Stimulated activated CD8-positive, alpha-beta memory T cell treated with anti-CD3 and anti-CD28 coated beads, Interleukin-15, amount 100 ng/mL, for 1 hour (primary cell): ENCODE results near the gene MOB2.

Source experiments
- DNase-seq: peaks from one replicate; pipeline ENCODE4 v3.0.0-alpha.2; 2020; ENCODE audit warnings: low read depth

MOB2 gene

DNA sequence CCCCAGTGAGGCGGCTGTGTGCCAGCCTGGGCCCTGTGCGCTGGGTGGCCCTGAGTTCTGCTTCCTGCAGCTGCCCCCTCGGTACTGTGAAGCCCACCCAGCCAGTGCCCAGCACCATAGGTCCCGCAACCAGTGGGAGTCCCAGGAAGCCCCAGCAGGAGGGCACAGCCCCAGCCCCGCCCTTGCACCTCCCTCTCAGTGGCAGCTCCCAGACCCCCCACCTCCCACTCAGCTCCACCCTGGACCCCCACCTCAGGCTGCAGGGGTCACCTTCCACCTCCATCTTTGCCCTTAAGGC lies 30.9 kb downstream of the MOB2 start:
- DNase-seq: no peak

DNA sequence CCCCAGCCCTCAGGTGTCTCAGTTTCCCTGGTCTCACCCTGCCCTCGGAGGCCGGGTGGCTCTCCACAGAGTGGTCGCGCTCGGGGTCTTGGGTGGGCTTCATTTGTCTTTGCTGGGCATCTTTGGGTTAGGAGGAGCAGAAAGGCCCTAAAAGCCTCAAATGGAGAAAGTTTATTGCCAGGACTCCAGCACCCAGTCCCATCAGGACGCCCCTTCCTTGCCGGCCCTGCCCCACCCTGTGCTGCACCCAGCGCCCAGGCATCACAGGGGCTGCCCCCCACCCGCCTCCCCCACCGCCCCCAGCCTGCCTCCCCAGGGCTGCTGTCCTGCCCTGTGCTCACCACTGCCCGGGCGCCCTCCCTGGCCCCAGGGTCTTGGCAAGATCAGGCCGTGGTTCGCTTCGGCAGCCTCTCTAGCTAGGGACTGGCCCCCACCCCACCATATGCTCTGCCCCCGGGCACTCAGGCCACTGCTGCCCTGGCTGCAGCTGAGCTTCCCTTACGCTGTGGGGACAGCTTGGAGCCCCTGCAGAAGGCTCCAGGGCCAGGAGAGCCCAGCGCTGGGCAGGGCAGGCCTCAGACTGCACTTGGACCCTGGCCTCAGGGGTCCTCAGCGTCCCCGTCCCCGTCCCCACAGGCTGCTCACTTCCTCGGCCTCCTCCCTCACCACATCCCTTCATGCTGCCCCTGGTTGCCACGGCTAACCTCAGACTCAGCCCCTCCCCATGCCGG lies 31.4 kb downstream of the MOB2 start:
- no peak for DNase-seq

DNA sequence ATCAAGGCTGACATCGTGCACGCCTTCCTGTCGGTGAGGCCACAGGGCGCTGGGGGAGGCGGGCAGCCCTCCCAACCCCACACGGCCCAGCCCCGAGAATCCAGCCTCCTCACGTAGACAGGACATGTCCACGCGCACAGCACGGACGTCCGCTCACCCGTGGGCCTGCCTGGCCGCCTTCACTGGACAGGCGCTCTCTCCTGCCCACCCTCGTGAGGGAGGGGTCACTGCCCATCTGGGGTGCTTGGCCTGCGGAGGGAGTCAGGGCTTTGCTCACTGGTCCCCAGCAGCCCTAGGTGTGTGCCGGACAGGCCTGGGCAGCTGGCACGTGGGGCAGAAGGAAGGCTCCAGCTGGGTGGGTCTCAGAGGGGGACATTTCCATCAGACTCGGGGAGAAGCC lies 32.0 kb downstream of the MOB2 start:
- no peak for DNase-seq

DNA sequence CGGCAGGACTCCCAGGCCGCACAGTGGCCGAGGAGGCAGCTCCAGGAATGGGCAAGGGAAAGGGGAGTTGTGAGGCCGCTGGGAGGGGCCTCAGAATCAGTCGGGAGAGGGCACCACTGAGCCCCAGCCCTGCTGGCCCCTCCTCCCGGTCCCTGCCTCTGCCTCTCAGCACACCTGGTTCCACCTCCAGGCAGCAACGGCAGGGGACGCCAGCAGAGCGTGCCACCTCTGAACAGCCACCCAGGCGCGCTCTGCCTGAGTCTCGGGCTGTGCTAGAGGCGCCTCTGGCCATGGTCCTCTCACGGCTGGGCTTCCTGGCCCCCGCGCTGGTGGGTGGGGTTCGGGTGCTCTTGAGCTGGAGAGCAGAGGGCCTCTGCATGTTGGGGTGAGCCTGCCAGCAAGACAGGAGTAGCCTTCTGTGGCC lies 33.0 kb downstream of the MOB2 start:
- no peak for DNase-seq

DNA sequence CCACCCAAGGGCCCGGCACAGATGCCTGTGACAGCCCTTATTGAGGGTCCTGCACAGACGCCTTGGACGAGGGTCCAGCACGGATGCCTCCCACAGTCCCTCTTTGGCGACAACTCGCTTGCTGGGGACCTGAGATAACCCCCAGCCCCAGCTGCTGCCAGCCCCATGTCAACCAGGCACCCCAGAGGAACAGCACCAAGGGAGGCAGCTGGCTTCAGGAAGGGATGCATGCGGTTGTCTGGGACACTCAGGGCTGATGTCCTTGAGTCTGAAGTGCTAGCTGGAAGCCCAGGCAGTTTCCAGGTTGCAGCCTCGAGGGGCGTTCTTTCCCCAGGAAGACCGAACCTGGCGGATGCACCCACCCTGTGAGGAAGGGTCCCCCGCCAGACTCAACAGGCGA lies 33.8 kb downstream of the MOB2 start:
- DNase-seq: no peak

DNA sequence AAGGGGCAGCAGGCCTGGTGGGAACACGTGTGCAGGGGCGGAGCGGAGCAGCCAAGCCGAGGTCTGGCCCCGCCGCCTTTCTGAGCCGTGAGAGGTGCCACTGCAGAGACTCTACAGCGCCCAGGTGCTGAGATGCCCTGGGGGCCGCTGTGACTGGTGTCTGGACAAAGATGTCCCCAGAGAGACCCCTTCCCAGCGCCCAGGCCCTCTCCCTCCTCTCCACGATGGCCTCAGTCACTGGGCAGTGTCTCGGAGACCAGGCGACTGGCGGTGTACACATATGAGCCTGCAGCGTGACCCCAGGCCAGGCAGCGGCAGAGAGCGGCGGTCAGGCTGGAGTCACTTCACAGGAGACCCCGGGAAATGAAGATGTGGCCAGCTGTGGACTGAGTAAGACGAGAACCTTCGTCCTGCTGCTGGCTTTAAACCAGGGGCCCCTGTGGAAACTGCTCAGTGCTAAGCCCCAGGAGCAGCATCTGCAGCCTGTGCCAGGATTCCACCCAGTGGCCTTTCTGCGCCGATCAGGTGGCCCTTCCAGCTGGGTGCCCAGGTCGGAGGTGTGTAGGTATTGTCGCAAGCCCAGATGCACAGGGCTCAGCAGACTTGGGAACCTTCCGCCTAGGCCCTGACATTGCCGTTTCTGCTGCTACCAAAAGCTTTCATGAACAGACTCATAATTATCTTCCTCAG lies 34.7 kb downstream of the MOB2 start:
- DNase-seq: no peak

DNA sequence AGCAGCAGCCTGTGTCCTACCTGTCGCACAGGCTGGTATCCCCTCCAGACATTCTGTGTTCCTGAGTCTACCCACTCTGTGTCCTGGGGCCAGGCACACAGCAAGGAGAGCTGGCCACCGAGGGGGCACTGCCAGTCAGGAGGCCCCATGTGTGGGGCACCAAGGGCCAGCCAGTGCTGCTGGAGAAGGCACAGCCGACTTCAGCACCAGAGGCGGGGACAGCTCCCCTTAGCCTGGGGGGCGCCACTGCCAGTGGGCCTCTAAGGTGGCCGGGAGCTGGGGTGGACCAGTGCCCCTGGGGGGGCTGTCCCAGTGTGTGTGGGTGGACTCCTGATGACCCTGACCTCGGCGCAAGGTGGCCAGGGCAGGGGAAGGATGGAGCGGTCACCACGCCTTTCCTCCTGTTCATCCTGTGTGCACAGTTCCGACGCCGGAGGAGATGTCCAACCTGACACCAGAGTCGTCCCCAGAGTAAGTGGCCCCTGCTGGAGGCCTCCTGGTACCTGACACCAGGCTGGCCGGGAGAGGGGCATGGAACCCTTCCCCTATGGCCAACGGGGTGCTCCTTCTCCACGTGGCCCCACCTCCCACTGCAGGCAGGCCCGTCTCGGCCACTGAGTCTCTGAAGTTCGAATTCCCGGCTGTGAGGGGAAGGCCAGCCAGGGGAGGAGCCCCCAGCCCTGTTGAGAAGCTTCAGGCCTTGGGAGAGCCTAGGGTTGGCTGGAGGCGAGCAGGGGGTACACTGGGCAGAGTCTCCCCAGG lies 35.4 kb downstream of the MOB2 start:
- no peak for DNase-seq

DNA sequence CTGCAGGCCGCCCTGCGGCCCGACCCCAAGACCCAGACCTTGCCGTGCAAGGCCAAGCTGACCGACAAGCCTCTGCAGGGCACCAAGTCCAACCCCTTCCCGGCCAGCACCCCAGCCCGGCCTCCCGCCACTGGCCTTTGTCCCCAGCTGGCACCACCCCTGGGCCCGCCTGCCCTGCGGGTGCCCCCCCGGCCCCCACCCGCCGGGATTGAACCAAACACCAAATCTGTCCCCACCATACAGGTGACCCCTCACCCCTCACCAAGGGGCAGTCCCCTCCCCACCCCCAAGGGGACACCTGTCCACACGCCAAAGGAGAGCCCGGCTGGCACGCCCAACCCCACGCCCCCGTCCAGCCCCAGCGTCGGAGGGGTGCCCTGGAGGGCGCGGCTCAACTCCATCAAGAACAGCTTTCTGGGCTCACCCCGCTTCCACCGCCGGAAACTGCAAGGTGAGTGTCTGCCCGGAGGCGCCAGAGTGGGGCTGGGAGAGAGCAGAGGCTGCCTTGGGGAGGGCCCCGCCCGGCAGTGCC lies 36.2 kb downstream of the MOB2 start:
- no peak for DNase-seq

DNA sequence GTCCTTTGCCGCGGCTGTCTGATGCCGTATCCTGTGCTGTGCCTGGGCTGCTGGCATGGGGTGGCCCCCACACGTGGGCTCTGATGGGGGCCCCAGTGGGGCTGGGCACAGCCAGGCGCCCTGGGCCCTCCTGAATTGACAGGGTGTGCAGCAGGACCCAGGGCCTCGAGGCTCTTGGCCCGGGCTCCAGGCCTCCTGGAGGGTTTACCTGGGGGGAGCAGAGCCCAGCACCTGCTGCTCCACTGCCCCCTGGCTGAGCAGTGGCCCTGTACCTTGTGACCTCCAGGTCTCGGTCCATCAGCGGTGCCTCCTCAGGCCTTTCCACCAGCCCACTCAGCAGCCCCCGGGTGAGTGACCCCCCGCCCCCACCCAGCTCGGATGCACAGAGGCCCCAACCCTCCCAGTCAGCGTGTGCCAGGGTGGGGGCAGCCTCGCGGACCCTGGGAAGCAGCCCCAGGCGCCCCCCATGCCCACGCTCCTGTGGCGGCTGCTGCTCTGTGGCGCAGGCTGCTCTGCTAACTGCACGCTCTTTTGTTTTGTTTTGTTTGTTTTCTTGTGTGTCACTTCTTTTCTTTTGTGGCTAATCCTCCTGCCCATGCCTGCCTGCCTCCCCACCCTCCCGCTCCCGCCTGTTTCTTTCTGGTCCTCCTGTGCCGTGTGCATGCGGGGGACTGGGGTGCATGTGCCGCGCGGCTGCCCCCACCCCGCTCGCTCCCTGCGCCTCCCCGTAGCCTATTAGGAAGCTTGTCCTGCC lies 36.9 kb downstream of the MOB2 start:
- no peak for DNase-seq

DNA sequence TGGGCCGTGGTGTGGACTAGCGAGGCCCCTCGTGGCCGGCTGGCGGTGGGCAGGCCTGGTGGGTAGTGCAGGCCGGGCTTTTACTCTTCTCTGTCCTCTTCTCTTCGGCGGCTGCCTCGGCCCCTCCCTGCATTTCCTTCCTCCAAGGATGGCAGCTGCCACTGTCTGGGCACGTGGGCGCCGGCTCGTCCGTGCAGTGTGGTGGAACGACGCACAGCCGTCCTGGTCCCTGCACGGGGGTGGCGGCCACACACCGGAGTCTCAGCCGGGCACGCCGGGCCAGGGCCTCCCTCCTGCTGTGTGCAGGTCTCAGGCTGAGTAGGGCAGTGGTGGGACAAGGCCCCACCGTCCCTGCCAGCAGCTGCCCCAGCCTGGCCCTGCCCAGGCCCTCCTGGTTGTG lies 37.7 kb downstream of the MOB2 start:
- DNase-seq: no peak

DNA sequence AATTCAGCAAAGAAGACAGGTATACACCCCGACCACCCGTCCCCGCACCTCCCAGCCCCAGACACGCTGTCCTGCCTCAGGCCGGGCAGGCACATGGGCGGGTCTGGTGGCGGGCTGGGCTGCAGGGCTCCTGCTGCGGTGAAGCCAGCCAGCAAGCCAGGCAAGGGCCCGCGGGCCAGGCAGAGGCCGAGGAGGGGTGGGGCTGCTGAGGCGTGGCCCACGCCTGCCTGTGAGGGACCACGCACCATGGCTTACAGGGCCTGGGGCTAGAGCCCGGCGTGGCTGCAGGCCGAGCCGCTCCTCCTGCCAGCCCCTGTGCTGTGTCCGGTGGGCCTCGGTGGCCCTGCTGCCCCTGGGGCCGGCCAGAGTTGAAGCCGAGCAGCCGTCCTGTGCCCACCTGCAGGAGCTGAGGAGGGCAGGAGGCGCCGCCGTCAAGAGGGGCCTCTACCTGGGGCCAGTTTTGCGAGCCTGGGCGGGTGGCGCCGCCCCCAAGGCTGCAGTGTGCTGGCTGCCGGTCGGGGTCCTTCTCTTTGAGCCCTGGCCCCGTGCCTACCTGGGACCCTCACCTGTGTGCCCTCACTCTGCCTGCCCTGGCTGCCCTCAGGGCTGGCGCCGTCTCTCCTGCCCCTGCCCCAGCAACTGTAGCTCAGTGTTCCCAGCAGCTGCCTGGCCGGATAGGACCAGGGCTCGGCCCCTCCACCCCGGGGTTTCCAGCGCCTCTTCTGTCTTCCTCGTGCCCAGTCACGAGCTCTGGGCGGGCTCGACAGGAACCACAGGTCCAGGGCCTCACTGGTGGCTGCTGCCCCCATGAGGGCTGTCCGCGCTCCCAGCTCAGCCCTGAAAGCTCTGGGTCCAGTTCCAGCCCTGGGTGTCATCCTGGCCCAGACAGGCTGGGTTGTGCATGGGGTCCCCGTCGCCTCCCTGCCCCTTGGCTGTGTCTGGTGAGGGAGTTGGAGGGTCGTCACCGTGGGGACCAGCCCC lies 38.4 kb downstream of the MOB2 start:
- no peak for DNase-seq

DNA sequence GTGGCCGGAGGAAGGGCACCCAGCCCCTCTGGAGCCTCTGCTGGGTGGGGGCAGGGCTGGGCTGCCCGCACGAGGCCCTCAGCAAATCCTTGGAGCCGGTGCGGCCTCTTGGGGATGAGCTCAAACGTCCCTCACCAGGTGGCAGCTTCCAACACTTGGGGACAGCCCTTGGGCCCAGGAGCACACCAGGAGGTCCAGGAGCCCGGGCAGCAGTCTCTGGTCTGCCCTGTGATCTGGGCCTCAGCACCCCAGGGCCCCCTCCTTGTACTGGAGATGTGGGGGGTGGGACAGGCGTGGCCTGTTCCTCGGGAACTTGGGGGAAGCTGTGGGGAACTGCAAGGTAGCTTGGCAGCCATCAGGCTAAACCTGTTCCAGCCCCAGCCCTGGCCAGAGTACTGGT lies 40.0 kb downstream of the MOB2 start:
- no peak for DNase-seq

DNA sequence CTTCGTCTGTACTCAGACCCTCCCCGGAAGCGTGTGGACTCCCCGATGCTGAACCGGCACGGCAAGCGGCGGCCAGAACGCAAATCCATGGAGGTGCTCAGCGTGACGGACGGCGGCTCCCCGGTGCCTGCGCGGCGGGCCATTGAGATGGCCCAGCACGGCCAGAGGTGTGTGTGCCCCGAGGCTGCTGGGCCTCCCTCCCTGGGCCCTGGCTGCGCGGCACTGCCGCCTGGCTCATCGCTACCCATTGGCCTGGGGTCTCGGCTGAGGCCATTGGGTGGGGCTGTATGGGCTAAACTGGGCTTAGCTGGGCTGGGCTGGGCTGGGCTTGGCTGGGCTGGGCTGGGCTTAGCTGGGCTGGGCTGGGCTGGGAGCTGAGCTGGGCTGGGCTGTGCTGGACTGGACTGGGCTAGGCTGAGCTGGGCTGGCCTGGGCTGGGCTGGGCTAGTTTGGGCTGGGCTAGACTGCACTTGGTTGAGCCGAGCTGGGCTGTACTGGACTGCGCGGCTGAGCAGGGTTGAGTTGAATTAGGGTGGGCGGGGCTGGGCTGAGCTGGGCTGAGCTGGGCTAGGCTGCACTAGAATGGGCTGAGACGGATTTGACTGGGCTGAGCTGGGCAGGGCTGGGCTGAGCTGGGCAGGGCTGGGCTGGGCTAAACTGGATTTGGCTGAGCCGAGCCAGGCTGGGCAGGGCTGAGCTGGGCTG lies 40.7 kb downstream of the MOB2 start:
- DNase-seq: no peak

DNA sequence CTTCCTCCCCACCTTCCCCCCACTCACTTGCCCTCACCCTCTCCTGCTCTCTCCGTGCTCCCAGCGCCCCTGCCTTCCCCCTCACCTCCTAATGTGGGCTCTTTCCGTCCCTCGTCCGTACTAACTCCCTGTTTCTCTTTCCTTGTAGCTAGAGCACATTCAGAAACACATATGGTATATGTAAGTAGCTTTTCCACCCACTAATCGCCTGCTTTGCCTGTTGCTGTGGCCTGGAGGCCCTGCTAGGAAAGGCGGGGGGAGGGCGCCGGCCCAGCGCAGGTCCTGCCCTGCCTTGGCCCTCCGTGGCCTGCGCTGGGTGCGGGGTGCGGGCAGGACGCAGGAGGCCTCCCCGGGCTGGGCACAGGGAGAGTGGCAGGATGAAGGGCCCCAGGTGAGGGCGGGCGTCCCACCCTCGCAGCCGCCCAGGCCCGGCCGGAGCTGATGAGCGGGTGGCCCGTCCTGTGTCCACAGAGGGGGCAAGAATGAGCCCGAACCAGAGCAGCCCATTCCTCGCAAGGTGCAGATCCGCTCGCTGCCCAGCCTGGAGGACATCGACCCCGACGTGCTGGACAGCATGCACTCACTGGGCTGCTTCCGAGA lies 41.7 kb downstream of the MOB2 start:
- DNase-seq: no peak

DNA sequence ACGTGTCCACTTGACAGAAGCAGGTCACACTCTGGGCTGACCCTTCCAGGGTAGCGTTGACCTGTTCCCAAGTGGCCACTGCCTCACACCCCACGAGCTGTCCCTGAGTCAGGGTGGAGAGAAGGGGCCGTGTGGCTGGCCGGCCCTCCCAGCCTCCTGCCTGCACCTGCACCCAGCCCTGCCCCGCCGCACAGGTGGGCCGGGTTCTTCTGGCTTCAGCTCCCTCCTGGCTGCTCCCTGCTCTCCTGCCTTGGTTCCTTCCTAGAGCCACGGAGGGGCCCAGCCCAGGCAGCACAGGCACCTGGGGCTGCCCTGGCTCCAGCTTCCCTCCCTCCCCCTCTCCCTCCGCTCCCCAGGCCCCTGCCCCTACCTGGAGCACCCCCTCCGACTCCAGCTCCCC lies 42.3 kb downstream of the MOB2 start:
- no peak for DNase-seq

DNA sequence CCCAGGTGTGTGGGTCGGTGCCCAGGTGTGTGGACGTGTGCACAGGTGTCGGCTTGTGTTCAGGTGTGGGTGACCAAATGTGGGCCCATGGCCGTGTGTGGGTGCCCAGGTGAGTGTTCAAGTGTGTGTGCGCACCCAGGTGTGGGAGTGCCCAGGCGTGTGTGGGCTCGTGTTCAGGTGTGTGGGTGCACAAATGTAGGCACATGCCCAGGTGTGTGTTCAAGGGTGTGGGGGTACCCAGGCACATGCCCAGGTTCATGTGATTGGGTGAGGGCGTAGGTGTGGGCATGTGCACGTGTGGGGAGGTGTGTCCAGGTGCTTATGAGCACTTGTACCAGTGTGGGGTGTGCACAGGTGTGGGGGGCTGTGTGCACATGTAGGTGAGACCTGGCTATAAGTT lies 42.8 kb downstream of the MOB2 start:
- no peak for DNase-seq

DNA sequence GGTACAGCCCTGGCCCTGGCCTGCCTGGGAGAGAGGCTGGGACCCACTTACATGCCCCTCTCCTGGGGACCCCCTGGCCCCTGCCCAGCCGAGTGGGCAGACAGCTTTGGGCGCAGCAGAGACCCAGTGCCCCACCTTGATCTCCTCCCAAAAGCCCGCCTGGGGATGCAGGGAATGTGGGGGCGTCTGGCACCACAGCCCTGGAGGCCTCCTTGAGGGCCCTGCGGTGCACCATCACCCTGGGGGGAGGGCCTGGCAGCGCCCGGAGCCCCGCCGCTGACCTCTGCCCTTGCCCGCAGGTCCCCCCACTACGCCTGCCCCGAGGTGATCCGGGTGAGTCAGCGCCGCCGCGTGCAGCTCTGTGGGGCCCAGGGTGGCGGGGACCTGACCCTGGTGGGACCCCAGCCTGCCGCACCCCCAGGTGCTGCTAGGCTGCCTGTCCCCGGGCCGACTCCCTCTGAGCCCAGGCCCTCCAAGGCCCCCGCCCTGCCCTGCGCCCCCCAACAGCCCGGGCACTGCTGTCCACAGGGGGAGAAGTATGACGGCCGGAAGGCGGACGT lies 43.7 kb downstream of the MOB2 start:
- DNase-seq: no peak

DNA sequence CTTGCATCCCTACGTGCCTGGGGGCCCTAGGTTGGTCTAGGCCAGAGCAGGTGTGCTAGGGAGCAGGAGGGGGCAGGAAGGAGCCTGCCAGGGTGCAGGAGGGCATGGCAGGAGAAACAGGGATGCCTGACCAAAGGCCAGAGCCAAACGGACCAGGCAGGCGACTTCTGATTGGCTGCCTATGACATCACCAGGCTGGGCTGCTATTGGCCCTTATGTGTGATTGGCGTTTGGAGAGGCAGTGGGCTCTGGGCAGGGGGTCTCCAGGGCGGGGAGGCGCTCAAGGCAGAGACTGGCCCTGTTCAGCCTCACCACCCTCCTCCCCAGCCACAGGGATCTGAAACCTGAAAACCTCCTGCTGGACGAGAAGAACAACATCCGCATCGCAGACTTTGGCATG lies 44.4 kb downstream of the MOB2 start:
- no peak for DNase-seq

DNA sequence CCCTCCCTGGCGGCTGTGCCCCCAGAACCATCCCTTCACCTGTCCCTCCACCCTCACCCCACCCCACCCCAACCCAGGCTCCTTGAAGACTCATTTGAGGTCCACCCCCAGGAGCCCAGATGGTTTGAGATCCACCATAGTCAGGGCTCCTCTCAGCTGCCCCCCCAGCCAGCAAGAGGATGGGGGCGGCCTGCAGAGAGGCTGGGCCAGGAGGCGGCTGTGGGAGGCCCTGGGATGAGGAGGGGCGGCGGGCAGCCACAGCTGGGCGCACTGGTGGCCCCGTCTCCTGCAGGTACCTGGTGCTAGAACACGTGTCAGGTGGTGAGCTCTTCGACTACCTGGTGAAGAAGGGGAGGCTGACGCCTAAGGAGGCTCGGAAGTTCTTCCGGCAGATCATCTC lies 46.1 kb downstream of the MOB2 start:
- no peak for DNase-seq

DNA sequence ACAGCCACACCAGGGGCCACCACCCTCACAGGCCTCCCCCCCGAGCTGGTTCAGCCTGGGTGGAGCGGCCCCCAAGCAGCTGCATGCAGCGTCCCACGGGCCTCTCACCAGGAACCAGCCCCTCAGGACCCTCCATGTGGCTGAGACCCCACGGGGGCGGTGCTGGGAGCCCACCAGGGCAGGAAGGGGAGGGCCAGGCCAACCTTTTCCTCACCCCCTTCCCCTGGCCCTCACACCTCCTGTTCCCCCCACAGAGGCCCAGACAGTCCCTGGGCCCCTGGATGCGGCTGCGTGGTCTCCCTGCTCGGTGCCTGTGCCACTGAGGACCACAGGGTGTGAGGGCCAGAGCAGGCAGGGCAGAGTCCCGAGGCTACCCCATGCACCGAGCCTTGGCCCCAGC lies 46.5 kb downstream of the MOB2 start:
- no peak for DNase-seq
